KMS-11 (cell line): Measurements from ENCODE around the gene CRTAC1.

Experiments used
- H2AFZ ChIP-seq: fragments of 200-600 bp; sonication (generic); 2 replicates; pipeline ENCODE4 v1.6.1; 2016; ENCODE audit warnings: antibody characterized with exemption, mixed run types, low read depth
- H3K27ac ChIP-seq: fragments of 200-600 bp; sonication (generic); 2 replicates; pipeline ENCODE4 v1.6.1; 2016; ENCODE audit warnings: mild to moderate bottlenecking, mixed run types
- H3K27me3 ChIP-seq: fragments of 200-600 bp; sonication (generic); 2 replicates; pipeline ENCODE4 v1.6.1; 2017; ENCODE audit warnings: mild to moderate bottlenecking, low read depth, mixed run types, moderate library complexity; ENCODE audit not compliant: insufficient read depth
- H3K36me3 ChIP-seq: fragments of 200-600 bp; sonication (generic); 2 replicates; pipeline ENCODE4 v1.6.1; 2017; ENCODE audit warnings: mild to moderate bottlenecking, mixed run types; ENCODE audit not compliant: insufficient read depth
- H3K4me1 ChIP-seq: fragments of 200-600 bp; sonication (generic); 2 replicates; pipeline ENCODE4 v1.6.1; 2016; ENCODE audit warnings: mild to moderate bottlenecking, low read depth, mixed run types; ENCODE audit not compliant: poor library complexity, severe bottlenecking
- H3K4me2 ChIP-seq: fragments of 200-600 bp; sonication (generic); 2 replicates; pipeline ENCODE4 v1.7.0; 2016; ENCODE audit warnings: mild to moderate bottlenecking, mixed run types
- H3K4me3 ChIP-seq: fragments of 200-600 bp; sonication (generic); IDR thresholded peaks from 2 replicates; pipeline ENCODE4 v1.6.1; 2017; ENCODE audit warnings: low read depth, low read length, mixed read lengths; ENCODE audit not compliant: insufficient read depth
- H3K79me2 ChIP-seq: fragments of 200-600 bp; sonication (generic); 2 replicates; pipeline ENCODE4 v1.6.1; 2016; ENCODE audit warnings: low read depth, mixed run types; ENCODE audit not compliant: insufficient read depth
- H3K9ac ChIP-seq: fragments of 200-600 bp; sonication (generic); 2 replicates; pipeline ENCODE4 v1.6.1; 2016; ENCODE audit warnings: mild to moderate bottlenecking, mixed run types
- H4K20me1 ChIP-seq: fragments of 200-600 bp; sonication (generic); 2 replicates; pipeline ENCODE4 v1.6.1; 2016; ENCODE audit warnings: mild to moderate bottlenecking, mixed run types; ENCODE audit not compliant: insufficient read depth
- CTCF ChIP-seq: fragments of 200-600 bp; sonication (generic); conservative IDR thresholded peaks from 2 replicates; pipeline ENCODE4 v1.6.1; 2017; ENCODE audit warnings: low read depth, mild to moderate bottlenecking, antibody characterized with exemption, low read length, moderate library complexity, mixed read lengths

Gene CRTAC1

GRCh38 chr10:97851341-97852001, 178.9 kb downstream of the CRTAC1 start:
- Histone ChIP-seq H3K27ac (no peak overlapping the region), H3K36me3 (no peaks in the 10 kb centered on the region), H3K4me1 (peaks cover 8% of the 10 kb centered on the region), H3K9ac (no peak overlapping the region), H3K4me3 (no peak overlapping the region), H3K4me2 (no peak overlapping the region), H3K79me2 (no peaks in the 10 kb centered on the region), H4K20me1 (no peaks in the 10 kb centered on the region), H2AFZ (no peak overlapping the region), H3K27me3 (peaks cover 8% of the 10 kb centered on the region; the same call in 1 of the 2 replicates)
- TF ChIP-seq CTCF: no peak

- TF ChIP-seq CTCF: no peak
- Histone ChIP-seq H3K27me3 (peaks cover 8% of the 10 kb centered on the region; the same call in 1 of the 2 replicates), H3K79me2 (no peaks in the 10 kb centered on the region), H2AFZ (no peak overlapping the region), H3K36me3 (no peaks in the 10 kb centered on the region), H4K20me1 (no peaks in the 10 kb centered on the region), H3K4me2 (peak overlapping the region; percentile 25), H3K4me1 (peaks cover 8% of the 10 kb centered on the region), H3K9ac (no peak overlapping the region), H3K27ac (no peak overlapping the region), H3K4me3 (no peak overlapping the region)
Observed at GRCh38 chr10:97850446-97850845, 180.0 kb downstream of the CRTAC1 start.

GRCh38 chr10:97849687-97850402, 180.6 kb downstream of the CRTAC1 start, which contains the start of gene GOLGA7B:
TSS of gene GOLGA7B (plus strand) at chr10:97849843. CDS start at chr10:97850304, 461 bp downstream.
- no peak within 1 kb of the TSS for H3K4me3 ChIP-seq
- H3K36me3 ChIP-seq: no peaks in the 10 kb centered on the region

More at GRCh38 chr10:97849687-97850402, 180.6 kb downstream of the CRTAC1 start, which contains the start of gene GOLGA7B:
- Histone ChIP-seq H3K27me3 (peaks cover 8% of the 10 kb centered on the region; the same call in 1 of the 2 replicates), H4K20me1 (no peaks in the 10 kb centered on the region), H3K79me2 (no peaks in the 10 kb centered on the region), H3K9ac (no peak within 1 kb of the TSS), H3K4me2 (peak within 1 kb of the TSS; percentile 31), H3K4me1 (peaks cover 8% of the 10 kb centered on the region), H2AFZ (peak within 1 kb of the TSS; percentile 52; the same call in 1 of the 2 replicates), H3K27ac (no peak within 1 kb of the TSS)
- TF ChIP-seq CTCF: no peak
